Loucy (cell line): ENCODE results near the gene CLEC1A.

ENCODE experiments used
- H2AFZ ChIP-seq: fragments of 200-600 bp; sonication (generic); 2 replicates; pipeline ENCODE4 v1.6.0; 2016; ENCODE audit warnings: antibody characterized with exemption, mild to moderate bottlenecking, low read length, moderate library complexity
- H3F3A ChIP-seq: fragments of 200-600 bp; 2 replicates; pipeline ENCODE4 v1.6.0; 2016; ENCODE audit warnings: antibody characterized with exemption, low read depth, mild to moderate bottlenecking
- H3K27me3 ChIP-seq: fragments of 200-600 bp; sonication (generic); 2 replicates; pipeline ENCODE4 v1.6.1; 2014; ENCODE audit warnings: low read length, mild to moderate bottlenecking; ENCODE audit not compliant: insufficient read depth, poor library complexity, severe bottlenecking
- H3K36me3 ChIP-seq: fragments of 200-600 bp; sonication (generic); 2 replicates; pipeline ENCODE4 v1.6.1; 2016; ENCODE audit warnings: low read length; ENCODE audit not compliant: insufficient read depth
- H3K4me1 ChIP-seq: fragments of 200-600 bp; sonication (generic); 2 replicates; pipeline ENCODE4 v1.5.1; 2014; ENCODE audit warnings: low read length, mild to moderate bottlenecking; ENCODE audit not compliant: insufficient read depth, poor library complexity, severe bottlenecking
- H3K4me2 ChIP-seq: fragments of 200-600 bp; sonication (generic); 2 replicates; pipeline ENCODE4 v1.6.0; 2014; ENCODE audit warnings: antibody characterized with exemption, low read length, low read depth, mild to moderate bottlenecking; ENCODE audit not compliant: poor library complexity, severe bottlenecking
- H3K4me3 ChIP-seq: fragments of 200-600 bp; sonication (generic); 2 replicates; pipeline ENCODE4 v1.5.1; 2014; ENCODE audit warnings: low read length, mild to moderate bottlenecking, mixed read lengths; ENCODE audit not compliant: poor library complexity, severe bottlenecking
- H3K79me2 ChIP-seq: fragments of 200-600 bp; sonication (generic); 2 replicates; pipeline ENCODE4 v1.6.1; 2014; ENCODE audit warnings: low read length; ENCODE audit not compliant: insufficient read depth
- H3K9ac ChIP-seq: fragments of 200-600 bp; sonication (generic); 2 replicates; pipeline ENCODE4 v1.6.0; 2014; ENCODE audit warnings: mild to moderate bottlenecking, low read depth, low read length, moderate library complexity; ENCODE audit not compliant: poor library complexity, severe bottlenecking
- H3K9me2 ChIP-seq: fragments of 200-600 bp; sonication (generic); replicated peaks from 2 replicates; pipeline ENCODE4 v1.6.1; 2016; ENCODE audit warnings: low read depth, low read length, mixed read lengths
- H3K9me3 ChIP-seq: fragments of 200-600 bp; sonication (generic); 2 replicates; pipeline ENCODE4 v1.6.1; 2014; ENCODE audit warnings: mild to moderate bottlenecking, antibody characterized with exemption, low read length, low read depth; ENCODE audit not compliant: insufficient read depth
- H4K20me1 ChIP-seq: fragments of 200-600 bp; sonication (generic); 2 replicates; pipeline ENCODE4 v1.6.0; 2014; ENCODE audit warnings: antibody characterized with exemption, low read length, mild to moderate bottlenecking; ENCODE audit not compliant: insufficient read depth, poor library complexity, severe bottlenecking
- EZH2phosphoT487 ChIP-seq: fragments of 200-600 bp; IDR thresholded peaks from 2 replicates; pipeline ENCODE4 v1.6.1; 2018; ENCODE audit warnings: antibody characterized with exemption, mild to moderate bottlenecking, moderate library complexity, borderline replicate concordance
- TF ChIP-seq, protein P1 (sequence below): fragments of 200-600 bp; sonication (generic); conservative IDR thresholded peaks from 2 replicates; pipeline ENCODE4 v1.5.1; 2014; ENCODE audit warnings: mild to moderate bottlenecking, antibody characterized with exemption, low read length

CLEC1A gene

GRCh38 chr12:10082117-10082874 is 16.5 kb downstream of the CLEC1A start:
- Histone ChIP-seq H3K4me2 (no peak overlapping the region), H3K9ac (no peak overlapping the region), H3K27me3 (no peaks in the 10 kb centered on the region), H2AFZ (no peak overlapping the region), H3K9me3 (no peaks in the 10 kb centered on the region), H3K4me1 (no peaks in the 10 kb centered on the region), H3K36me3 (no peaks in the 10 kb centered on the region), H3K9me2 (no peaks in the 10 kb centered on the region), H3F3A (no peaks in the 10 kb centered on the region), H3K4me3 (no peak overlapping the region), H3K79me2 (no peaks in the 10 kb centered on the region), H4K20me1 (no peaks in the 10 kb centered on the region)
- TF ChIP-seq, protein P1, sequence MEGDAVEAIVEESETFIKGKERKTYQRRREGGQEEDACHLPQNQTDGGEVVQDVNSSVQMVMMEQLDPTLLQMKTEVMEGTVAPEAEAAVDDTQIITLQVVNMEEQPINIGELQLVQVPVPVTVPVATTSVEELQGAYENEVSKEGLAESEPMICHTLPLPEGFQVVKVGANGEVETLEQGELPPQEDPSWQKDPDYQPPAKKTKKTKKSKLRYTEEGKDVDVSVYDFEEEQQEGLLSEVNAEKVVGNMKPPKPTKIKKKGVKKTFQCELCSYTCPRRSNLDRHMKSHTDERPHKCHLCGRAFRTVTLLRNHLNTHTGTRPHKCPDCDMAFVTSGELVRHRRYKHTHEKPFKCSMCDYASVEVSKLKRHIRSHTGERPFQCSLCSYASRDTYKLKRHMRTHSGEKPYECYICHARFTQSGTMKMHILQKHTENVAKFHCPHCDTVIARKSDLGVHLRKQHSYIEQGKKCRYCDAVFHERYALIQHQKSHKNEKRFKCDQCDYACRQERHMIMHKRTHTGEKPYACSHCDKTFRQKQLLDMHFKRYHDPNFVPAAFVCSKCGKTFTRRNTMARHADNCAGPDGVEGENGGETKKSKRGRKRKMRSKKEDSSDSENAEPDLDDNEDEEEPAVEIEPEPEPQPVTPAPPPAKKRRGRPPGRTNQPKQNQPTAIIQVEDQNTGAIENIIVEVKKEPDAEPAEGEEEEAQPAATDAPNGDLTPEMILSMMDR = no peak
- no peak for TF ChIP-seq EZH2phosphoT487

DNA sequence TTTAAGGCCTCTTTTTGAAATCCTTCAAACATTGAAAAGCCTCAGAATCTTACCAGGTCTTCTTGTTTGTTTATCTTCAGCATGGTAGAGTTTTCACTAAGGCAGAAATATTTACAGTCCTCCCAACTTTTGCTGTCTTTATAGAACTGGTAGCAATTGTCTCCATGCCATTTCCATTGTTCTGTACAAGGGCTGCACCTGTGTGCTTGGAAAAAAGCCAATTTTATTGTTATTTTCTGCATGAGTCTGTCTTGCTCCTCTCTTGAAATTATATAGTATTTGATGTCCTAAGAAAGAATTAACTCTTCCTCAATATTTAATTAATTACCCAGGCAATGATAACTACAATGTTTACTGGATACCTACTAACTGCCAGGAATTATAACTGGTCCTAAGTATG is 23.3 kb downstream of the CLEC1A start:
- no peak overlapping the region for H3K4me3 ChIP-seq
- H3K4me2 ChIP-seq = no peak overlapping the region
- H3K4me1 ChIP-seq = peaks cover 3% of the 10 kb centered on the region
- no peaks in the 10 kb centered on the region for H3K9me2 ChIP-seq
- H3K9me3 ChIP-seq = no peaks in the 10 kb centered on the region
- H3K9ac ChIP-seq = no peak overlapping the region
- H3K79me2 ChIP-seq = no peaks in the 10 kb centered on the region
- no peaks in the 10 kb centered on the region for H3K27me3 ChIP-seq
- no peak overlapping the region for H2AFZ ChIP-seq
- no peak for TF ChIP-seq EZH2phosphoT487
- TF ChIP-seq, protein P1 = no peak
- H4K20me1 ChIP-seq = no peaks in the 10 kb centered on the region
- no peaks in the 10 kb centered on the region for H3K36me3 ChIP-seq
- H3F3A ChIP-seq = no peaks in the 10 kb centered on the region

DNA sequence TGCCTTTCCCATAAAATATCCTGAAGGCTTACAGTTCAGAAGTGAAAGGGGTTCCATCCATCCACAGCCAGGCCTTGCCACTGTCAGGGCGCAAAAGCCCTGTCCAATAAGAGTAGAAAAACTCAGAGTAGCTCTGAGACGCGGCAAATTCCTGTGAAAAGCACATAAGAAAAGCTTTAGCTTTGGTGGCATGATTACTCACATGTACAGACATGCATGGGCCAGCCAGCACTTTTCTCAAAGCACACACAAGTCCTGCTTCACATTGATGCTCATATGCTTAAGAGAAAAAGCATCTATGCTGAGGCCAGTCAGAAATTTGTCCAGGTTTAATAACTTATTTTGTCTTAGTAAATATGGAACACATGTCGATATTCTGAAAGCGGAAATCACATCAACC is 25.5 kb downstream of the CLEC1A start:
- TF ChIP-seq EZH2phosphoT487 = no peak
- TF ChIP-seq, protein P1 = no peak
- Histone ChIP-seq H3K4me2 (no peak overlapping the region), H3K4me1 (peaks cover 9% of the 10 kb centered on the region), H3K79me2 (no peaks in the 10 kb centered on the region), H3K9me3 (no peaks in the 10 kb centered on the region), H3F3A (no peaks in the 10 kb centered on the region), H2AFZ (no peak overlapping the region), H3K27me3 (no peaks in the 10 kb centered on the region), H4K20me1 (no peaks in the 10 kb centered on the region), H3K9ac (no peak overlapping the region), H3K4me3 (no peak overlapping the region), H3K9me2 (no peaks in the 10 kb centered on the region), H3K36me3 (no peaks in the 10 kb centered on the region)
